ENCODE data around the gene AWAT2. TPM values are rescaled to one million over a fixed set of nuclear protein-coding genes. Genes with fewer than 3 reads are reported as not detected.

AWAT2 gene
- total RNA-seq, 1 donor from 2014 or later = not detected

- no peak for TF ChIP-seq CTCF (conservative IDR thresholded peaks at IDR 0.05)
- DNase-seq (ENCODE audit: low read depth, low spot score) = no peak
- H3K4me3 Mint-ChIP-seq = no peak overlapping the region
- H3K4me1 Mint-ChIP-seq = no peaks in the 10 kb centered on the region
- H3K9me3 Mint-ChIP-seq = peaks cover 2% of the 10 kb centered on the region
- H3K36me3 Mint-ChIP-seq (ENCODE audit: low read depth) = no peaks in the 10 kb centered on the region
- H3K27ac Mint-ChIP-seq (ENCODE audit: unreplicated experiment) = no peak overlapping the region
- no peaks in the 10 kb centered on the region for H3K27me3 Mint-ChIP-seq (ENCODE audit: low read depth)
These were observed 7.7 kb downstream of the AWAT2 start for GRCh38 chrX:70041993-70042392.

GRCh38 chrX:70039758-70040157 lies 10.0 kb downstream of the AWAT2 start:
- H3K4me1 Mint-ChIP-seq = no peaks in the 10 kb centered on the region
- no peaks in the 10 kb centered on the region for H3K36me3 Mint-ChIP-seq (ENCODE audit: low read depth)
- H3K27ac Mint-ChIP-seq (ENCODE audit: unreplicated experiment) = no peak overlapping the region
- no peaks in the 10 kb centered on the region for H3K27me3 Mint-ChIP-seq (ENCODE audit: low read depth)
- no peak for DNase-seq (ENCODE audit: low read depth, low spot score)
- peaks cover 2% of the 10 kb centered on the region for H3K9me3 Mint-ChIP-seq
- H3K4me3 Mint-ChIP-seq = no peak overlapping the region
- no peak for TF ChIP-seq CTCF (conservative IDR thresholded peaks at IDR 0.05)

- no peak overlapping the region for H3K4me3 Mint-ChIP-seq
- no peaks in the 10 kb centered on the region for H3K27me3 Mint-ChIP-seq (ENCODE audit: low read depth)
- no peak for DNase-seq (ENCODE audit: low read depth, low spot score)
- H3K4me1 Mint-ChIP-seq = no peaks in the 10 kb centered on the region
- H3K36me3 Mint-ChIP-seq (ENCODE audit: low read depth) = no peaks in the 10 kb centered on the region
- no peak for TF ChIP-seq CTCF (conservative IDR thresholded peaks at IDR 0.05)
- peaks cover 2% of the 10 kb centered on the region for H3K9me3 Mint-ChIP-seq
- no peak overlapping the region for H3K27ac Mint-ChIP-seq (ENCODE audit: unreplicated experiment)
These were observed 10.8 kb downstream of the AWAT2 start for GRCh38 chrX:70038951-70039350.

- DNase-seq (ENCODE audit: low read depth, low spot score) = no peak
- TF ChIP-seq CTCF (conservative IDR thresholded peaks at IDR 0.05) = no peak
- Mint-ChIP-seq H3K36me3 (ENCODE audit: low read depth) (no peaks in the 10 kb centered on the region), H3K27me3 (ENCODE audit: low read depth) (no peaks in the 10 kb centered on the region), H3K27ac (ENCODE audit: unreplicated experiment) (no peak overlapping the region), H3K4me3 (no peak overlapping the region), H3K4me1 (no peaks in the 10 kb centered on the region), H3K9me3 (peaks cover 2% of the 10 kb centered on the region)
These were observed 11.2 kb downstream of the AWAT2 start for GRCh38 chrX:70038515-70038914.

GRCh38 chrX:70034646-70035045 lies 15.1 kb downstream of the AWAT2 start:
- no peaks in the 10 kb centered on the region for H3K4me1 Mint-ChIP-seq
- no peaks in the 10 kb centered on the region for H3K36me3 Mint-ChIP-seq (ENCODE audit: low read depth)
- TF ChIP-seq CTCF (conservative IDR thresholded peaks at IDR 0.05) = no peak
- no peak overlapping the region for H3K27ac Mint-ChIP-seq (ENCODE audit: unreplicated experiment)
- H3K4me3 Mint-ChIP-seq = no peak overlapping the region
- H3K27me3 Mint-ChIP-seq (ENCODE audit: low read depth) = no peaks in the 10 kb centered on the region
- no peak for DNase-seq (ENCODE audit: low read depth, low spot score)
- H3K9me3 Mint-ChIP-seq = no peaks in the 10 kb centered on the region

All from neural crest cell (in vitro differentiated cells).